KOPT-K1 (cell line): Measurements from ENCODE around the gene ORC4.
"Not testable (repeated sequence)": the region's sequence is repeated elsewhere in the genome, so short reads cannot be mapped to it uniquely, and the experiment has no call there.

Source experiments
- H3K27ac ChIP-seq: fragments of 200-600 bp; sonication (generic); 2 replicates; pipeline ENCODE4 v1.5.1; 2016; ENCODE audit warnings: antibody characterized with exemption, mild to moderate bottlenecking, low read depth, low read length; ENCODE audit not compliant: poor library complexity, severe bottlenecking
- H3K36me3 ChIP-seq: fragments of 200-600 bp; sonication (generic); 2 replicates; pipeline ENCODE4 v1.5.1; 2017; ENCODE audit warnings: antibody characterized with exemption, mild to moderate bottlenecking, low read length, moderate library complexity; ENCODE audit not compliant: insufficient read depth
- H3K9me3 ChIP-seq: fragments of 200-600 bp; sonication (generic); 2 replicates; pipeline ENCODE4 v1.5.1; 2017; ENCODE audit warnings: antibody characterized with exemption, low read length, mild to moderate bottlenecking; ENCODE audit not compliant: insufficient read depth, poor library complexity, severe bottlenecking

Gene ORC4

DNA sequence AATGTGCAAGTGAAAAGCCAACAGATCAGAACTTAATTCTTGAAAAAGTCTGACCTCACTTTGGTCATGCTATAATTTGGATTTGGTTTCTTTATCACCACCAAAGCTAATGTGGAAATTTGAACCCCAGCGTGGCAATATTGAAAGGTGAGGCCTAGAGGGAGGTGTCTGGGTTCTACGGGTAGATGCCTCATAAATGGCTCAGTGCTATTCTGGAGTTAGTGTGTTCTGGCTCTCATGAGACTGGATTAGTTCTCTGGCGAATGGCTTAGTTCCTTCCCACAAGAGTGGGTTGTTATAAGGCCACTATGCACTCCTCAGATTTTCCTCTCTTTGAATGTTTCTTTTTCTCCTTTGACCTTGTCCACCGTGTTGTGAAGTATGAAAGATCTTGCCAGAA is 22.3 kb downstream of the ORC4 start:
- peaks cover 11% of the 10 kb centered on the region for H3K36me3 ChIP-seq
- no peak overlapping the region for H3K27ac ChIP-seq
- H3K9me3 ChIP-seq = peaks cover 21% of the 10 kb centered on the region

DNA sequence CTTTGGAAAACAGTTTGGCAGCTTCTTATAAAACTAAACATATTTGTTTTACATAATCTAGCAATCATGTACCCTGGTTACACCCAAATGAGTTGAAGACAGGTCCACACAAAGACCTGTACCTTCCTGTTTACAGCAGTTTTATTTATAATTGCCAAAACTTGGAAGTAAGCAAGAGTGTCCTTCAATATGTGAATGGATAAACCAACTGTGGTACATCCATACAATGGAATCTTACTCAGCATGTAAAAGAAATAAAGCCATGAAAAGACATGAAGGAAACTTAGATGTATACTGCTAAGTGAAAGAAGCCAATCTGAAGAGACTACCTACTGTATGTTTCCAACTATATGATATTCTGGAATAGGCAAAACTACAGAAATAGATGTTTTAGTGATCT is 23.7 kb downstream of the ORC4 start:
- peaks cover 11% of the 10 kb centered on the region for H3K36me3 ChIP-seq
- no peak overlapping the region for H3K27ac ChIP-seq
- H3K9me3 ChIP-seq = peaks cover 21% of the 10 kb centered on the region

- H3K9me3 ChIP-seq = peaks cover 21% of the 10 kb centered on the region
- H3K36me3 ChIP-seq = peaks cover 11% of the 10 kb centered on the region
- not testable (repeated sequence) for H3K27ac ChIP-seq
Observed at GRCh38 chr2:147994965-147995364, 25.6 kb downstream of the ORC4 start.

GRCh38 chr2:147989809-147990403 is 30.6 kb downstream of the ORC4 start:
- Histone ChIP-seq H3K27ac (no peak overlapping the region), H3K9me3 (peaks cover under 1% of the 10 kb centered on the region), H3K36me3 (peaks cover under 1% of the 10 kb centered on the region)

GRCh38 chr2:147989102-147989501 is 31.4 kb downstream of the ORC4 start:
- no peaks in the 10 kb centered on the region for H3K9me3 ChIP-seq
- H3K36me3 ChIP-seq = no peaks in the 10 kb centered on the region
- no peak overlapping the region for H3K27ac ChIP-seq

DNA sequence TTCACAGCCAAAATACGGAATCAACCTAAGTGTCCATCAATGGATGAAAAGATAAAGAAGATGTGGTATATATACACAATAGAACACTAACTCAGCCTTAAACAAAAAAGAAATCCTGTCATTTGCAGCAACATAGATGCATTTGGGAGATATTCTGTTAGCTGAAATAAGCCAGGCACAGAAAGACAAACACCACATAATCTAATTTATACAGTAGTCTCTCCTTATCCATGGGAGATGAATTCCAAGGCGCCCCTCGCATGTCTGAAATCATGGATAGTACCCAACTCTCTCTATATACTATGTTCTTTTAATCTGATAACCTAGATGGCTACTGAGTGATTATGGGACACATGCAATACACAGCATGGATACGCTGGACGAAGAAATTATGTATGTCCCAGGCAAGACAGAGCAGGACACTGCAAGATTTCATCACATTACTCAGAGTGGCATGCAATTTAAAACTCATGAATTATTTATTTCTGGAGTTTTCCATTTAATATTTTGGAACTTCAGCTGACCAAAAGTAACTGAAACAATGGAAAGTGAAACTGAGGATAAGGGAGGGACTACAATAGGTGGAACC is 39.5 kb downstream of the ORC4 start:
- no peak overlapping the region for H3K27ac ChIP-seq
- H3K36me3 ChIP-seq = peaks cover 9% of the 10 kb centered on the region; the same call in 1 of the 2 replicates
- H3K9me3 ChIP-seq = peaks cover 19% of the 10 kb centered on the region

GRCh38 chr2:147977679-147978078 is 42.9 kb downstream of the ORC4 start:
- H3K27ac ChIP-seq = no peak overlapping the region
- H3K36me3 ChIP-seq = peaks cover 19% of the 10 kb centered on the region; the same call in 1 of the 2 replicates

DNA sequence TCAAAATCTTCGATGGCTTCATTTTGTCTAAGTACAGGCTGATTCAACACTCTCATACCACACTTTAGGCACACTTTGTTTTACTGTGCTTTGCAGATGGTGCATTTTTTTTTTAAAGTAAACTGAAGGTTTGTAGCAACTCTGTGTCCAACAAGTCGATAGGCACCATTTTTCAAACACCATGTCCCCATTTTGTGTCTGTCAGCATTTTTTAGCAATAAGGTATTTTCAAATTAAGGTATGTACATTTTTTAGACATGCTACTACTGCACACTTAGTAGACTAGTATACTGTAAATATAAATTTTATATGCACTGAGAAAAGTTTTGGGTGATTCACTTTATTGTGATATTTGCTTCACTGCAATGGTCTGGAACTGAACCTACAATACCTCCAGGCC is 44.4 kb downstream of the ORC4 start:
- no peak overlapping the region for H3K27ac ChIP-seq
- peaks cover 25% of the 10 kb centered on the region for H3K36me3 ChIP-seq
- peaks cover 19% of the 10 kb centered on the region for H3K9me3 ChIP-seq

More at GRCh38 chr2:147977679-147978078, 42.9 kb downstream of the ORC4 start:
- H3K9me3 ChIP-seq = peaks cover 19% of the 10 kb centered on the region

GRCh38 chr2:147968571-147968970 is 52.0 kb downstream of the ORC4 start:
- no peak overlapping the region for H3K27ac ChIP-seq
- H3K36me3 ChIP-seq = peaks cover 45% of the 10 kb centered on the region
- H3K9me3 ChIP-seq = peaks cover 33% of the 10 kb centered on the region

DNA sequence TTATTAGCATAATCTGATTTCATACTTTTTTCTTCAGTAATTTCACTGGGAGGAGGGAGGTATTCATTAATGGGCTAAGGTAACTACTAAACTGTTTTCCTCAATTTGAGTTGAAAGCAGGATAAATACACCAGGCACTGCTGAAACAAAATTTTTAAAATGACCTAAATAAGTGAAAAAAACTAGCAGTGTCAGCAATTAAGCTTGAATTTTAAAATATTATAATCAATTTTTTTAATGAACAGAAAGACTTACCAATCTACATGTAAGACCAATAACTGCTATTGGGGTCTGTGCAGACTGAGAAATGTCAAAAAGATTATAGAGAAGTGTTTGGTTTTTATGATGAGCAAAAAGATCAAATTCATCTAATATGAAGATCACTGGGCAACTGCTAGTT is 68.4 kb downstream of the ORC4 start:
- Histone ChIP-seq H3K36me3 (peaks cover 17% of the 10 kb centered on the region), H3K27ac (no peak overlapping the region), H3K9me3 (no peaks in the 10 kb centered on the region)

DNA sequence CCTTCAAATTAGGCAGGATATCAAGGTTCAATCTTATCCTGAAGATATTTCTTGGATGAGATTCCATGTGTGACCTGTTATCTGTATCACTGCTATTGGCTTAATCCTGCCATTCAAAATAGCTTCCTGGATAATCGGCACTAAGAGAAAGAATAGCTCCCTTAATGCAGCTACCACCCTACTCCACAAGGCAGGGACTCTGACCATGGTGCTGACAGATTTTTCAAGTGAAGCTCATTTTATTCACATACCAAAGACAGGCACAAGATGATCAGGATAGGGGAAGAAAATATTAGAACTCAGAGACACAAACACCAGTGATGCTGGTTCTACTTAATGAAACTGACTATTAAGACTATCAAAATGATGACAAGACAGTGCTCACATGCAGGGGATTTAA is 74.9 kb downstream of the ORC4 start:
- Histone ChIP-seq H3K9me3 (no peaks in the 10 kb centered on the region), H3K27ac (no peak overlapping the region), H3K36me3 (peaks cover 18% of the 10 kb centered on the region)

DNA sequence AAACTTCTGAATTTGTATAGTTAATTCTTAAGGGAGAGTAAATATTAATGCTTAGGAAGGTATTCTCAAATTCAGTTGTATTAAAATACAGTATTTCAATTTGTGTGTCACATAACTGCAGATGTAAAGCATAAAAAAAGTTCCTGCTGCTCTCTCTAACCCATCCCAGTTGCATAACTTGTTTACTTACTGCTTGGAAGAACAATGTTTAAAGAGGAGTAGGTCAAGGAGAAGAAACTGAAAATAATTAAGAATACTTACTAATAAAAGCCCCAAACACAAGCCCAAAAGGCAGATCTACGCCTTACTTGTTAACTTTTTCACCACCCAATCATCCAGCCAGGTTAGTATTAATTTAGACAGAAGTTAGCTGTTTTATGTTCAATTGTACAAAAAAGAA is 81.2 kb downstream of the ORC4 start:
- Histone ChIP-seq H3K36me3 (peaks cover 57% of the 10 kb centered on the region), H3K27ac (no peak overlapping the region), H3K9me3 (no peaks in the 10 kb centered on the region)

DNA sequence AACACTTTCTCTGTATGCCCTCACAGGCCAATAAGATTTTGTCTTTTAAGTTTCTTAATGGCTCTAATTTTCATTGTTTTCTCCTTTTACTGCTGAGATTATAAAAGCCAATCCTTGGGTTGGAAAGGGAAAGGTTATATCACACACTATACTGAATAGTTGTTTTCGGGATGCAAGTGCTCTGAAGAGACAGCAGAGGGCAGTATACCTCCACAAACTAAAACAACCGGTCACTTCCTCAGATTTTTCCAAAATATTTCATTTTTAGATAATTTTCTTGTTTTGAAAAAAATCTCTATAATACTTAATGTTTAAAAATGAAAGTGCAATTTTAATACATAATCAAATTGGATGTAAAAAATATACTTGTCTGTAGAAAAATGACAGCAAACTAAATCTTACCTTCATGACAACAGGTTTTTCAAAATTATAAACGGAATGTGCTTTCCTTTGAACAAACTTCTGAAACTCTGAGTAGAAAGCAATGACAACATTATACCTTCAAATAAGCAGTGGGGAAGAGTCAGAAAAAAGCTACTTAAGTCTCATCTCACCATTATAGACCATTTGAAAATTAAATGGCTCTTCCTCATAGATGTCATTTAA is 82.7 kb downstream of the ORC4 start:
- H3K36me3 ChIP-seq = peaks cover 63% of the 10 kb centered on the region
- no peaks in the 10 kb centered on the region for H3K9me3 ChIP-seq
- H3K27ac ChIP-seq = no peak overlapping the region

DNA sequence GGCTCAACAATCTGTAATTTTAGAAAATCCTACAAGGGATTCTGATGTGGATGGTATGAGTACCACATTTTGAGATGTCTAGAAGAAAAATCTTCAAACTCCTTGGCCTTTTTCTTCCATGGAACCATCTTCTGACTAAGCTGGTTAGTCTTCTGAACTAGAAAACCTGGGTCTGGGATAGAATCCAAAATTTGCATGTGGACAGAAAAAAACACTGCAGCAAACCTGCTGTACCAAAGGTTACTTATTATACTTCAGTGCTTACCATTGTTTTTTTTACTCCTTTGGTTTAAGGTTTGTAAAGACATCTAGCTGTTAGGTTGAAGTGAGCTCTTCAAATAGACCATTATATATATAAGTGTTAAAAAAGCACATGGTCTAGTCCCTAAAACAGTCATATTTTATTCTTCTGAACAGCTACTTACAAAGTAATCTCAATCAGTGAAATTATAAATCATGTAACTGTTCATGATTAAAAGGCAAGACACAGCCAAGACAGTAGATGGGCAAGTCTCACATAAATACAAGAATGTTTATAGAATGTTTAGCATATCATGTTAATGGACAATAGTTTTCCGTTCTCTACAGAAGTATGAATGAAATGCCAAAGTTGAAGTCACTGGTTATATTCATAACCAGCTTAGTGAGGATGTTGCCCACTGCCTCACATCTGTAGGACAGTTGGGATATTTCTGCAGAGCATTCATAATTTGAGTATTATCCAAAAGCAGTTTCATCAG is 85.5 kb downstream of the ORC4 start:
- H3K27ac ChIP-seq = no peak overlapping the region
- peaks cover 62% of the 10 kb centered on the region for H3K36me3 ChIP-seq
- no peaks in the 10 kb centered on the region for H3K9me3 ChIP-seq

DNA sequence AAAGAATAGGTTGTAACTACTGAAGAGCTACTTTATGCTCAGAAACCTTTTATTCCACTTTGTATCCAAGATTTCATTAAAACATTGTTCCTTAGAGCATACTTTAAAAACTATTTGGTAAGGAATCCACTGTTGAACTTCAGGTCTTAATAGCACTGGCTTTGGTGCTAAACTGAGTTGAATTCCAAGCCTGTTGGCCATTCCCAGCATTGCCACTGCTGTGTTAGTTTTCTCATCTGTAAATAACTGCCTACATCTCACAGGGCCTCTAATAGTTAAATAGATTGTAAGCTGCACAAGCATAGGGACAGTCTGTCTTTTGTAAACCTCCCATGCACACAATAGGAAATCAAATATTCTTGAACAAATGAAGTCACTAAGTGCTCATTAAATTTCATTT is 86.6 kb downstream of the ORC4 start:
- H3K36me3 ChIP-seq = peaks cover 60% of the 10 kb centered on the region

More for the DNA sequence above, 86.6 kb downstream of the ORC4 start:
- Histone ChIP-seq H3K9me3 (no peaks in the 10 kb centered on the region), H3K27ac (no peak overlapping the region)
